Measurements from ENCODE around the gene ALOX5AP. TPM values are rescaled to one million over a fixed set of nuclear protein-coding genes. Genes with fewer than 3 reads are reported as not detected.

Gene ALOX5AP
- total RNA-seq, 1 experiment from 2014 or later: not detected

- CTCF ChIA-PET: interaction anchor here (0.6 kb wide), 1 partner anchor 82 kb away, joined by 4 read pairs; no protein-coding TSS in a partner anchor
- no peaks in the 10 kb centered on the region for H3K4me1 Mint-ChIP-seq (ENCODE audit: low read depth, unreplicated experiment)
- no TSS peak for BruUV-seq (replicated peaks)
- intact Hi-C loops (cut with micrococcal nuclease; ENCODE audit: unreplicated experiment): no loop called here
- H3K4me3 Mint-ChIP-seq (ENCODE audit: low read depth, unreplicated experiment): no peak overlapping the region
- H3K27ac Mint-ChIP-seq (ENCODE audit: unreplicated experiment): no peak overlapping the region
- no peak for DNase-seq
- H3K9me3 Mint-ChIP-seq (ENCODE audit: low read depth, unreplicated experiment): no peaks in the 10 kb centered on the region
- no peaks in the 10 kb centered on the region for H3K36me3 Mint-ChIP-seq (ENCODE audit: insufficient read depth, unreplicated experiment)
- no peak for TF ChIP-seq CTCF (IDR thresholded peaks at IDR 0.05; ENCODE audit: unreplicated experiment)
- peaks cover 23% of the 10 kb centered on the region for H3K27me3 Mint-ChIP-seq (ENCODE audit: unreplicated experiment)
Observed at GRCh38 chr13:30779608-30780007, 44.3 kb downstream of the ALOX5AP start.

- DNase-seq: no peak
- no peaks in the 10 kb centered on the region for H3K9me3 Mint-ChIP-seq (ENCODE audit: low read depth, unreplicated experiment)
- H3K27me3 Mint-ChIP-seq (ENCODE audit: unreplicated experiment): peaks cover 23% of the 10 kb centered on the region
- no TSS peak for BruUV-seq (replicated peaks)
- CTCF ChIA-PET: interaction anchor here (0.6 kb wide), 1 partner anchor 81 kb away, joined by 4 read pairs; no protein-coding TSS in a partner anchor
- H3K4me1 Mint-ChIP-seq (ENCODE audit: low read depth, unreplicated experiment): no peaks in the 10 kb centered on the region
- no peak for TF ChIP-seq CTCF (IDR thresholded peaks at IDR 0.05; ENCODE audit: unreplicated experiment)
- H3K4me3 Mint-ChIP-seq (ENCODE audit: low read depth, unreplicated experiment): no peak overlapping the region
- intact Hi-C loops (cut with micrococcal nuclease; ENCODE audit: unreplicated experiment): no loop called here
- H3K36me3 Mint-ChIP-seq (ENCODE audit: insufficient read depth, unreplicated experiment): no peaks in the 10 kb centered on the region
- H3K27ac Mint-ChIP-seq (ENCODE audit: unreplicated experiment): no peak overlapping the region
Observed at GRCh38 chr13:30780338-30780981, 45.1 kb downstream of the ALOX5AP start.

GRCh38 chr13:30785191-30785850 lies 50.0 kb downstream of the ALOX5AP start:
- peaks cover 17% of the 10 kb centered on the region for H3K27me3 Mint-ChIP-seq (ENCODE audit: unreplicated experiment)
- no TSS peak for BruUV-seq (replicated peaks)
- TF ChIP-seq CTCF (IDR thresholded peaks at IDR 0.05; ENCODE audit: unreplicated experiment): no peak
- no peak for DNase-seq
- no peak overlapping the region for H3K4me3 Mint-ChIP-seq (ENCODE audit: low read depth, unreplicated experiment)
- intact Hi-C loops (cut with micrococcal nuclease; ENCODE audit: unreplicated experiment): no loop called here
- no peaks in the 10 kb centered on the region for H3K9me3 Mint-ChIP-seq (ENCODE audit: low read depth, unreplicated experiment)
- no peak overlapping the region for H3K27ac Mint-ChIP-seq (ENCODE audit: unreplicated experiment)
- no peaks in the 10 kb centered on the region for H3K4me1 Mint-ChIP-seq (ENCODE audit: low read depth, unreplicated experiment)
- H3K36me3 Mint-ChIP-seq (ENCODE audit: insufficient read depth, unreplicated experiment): no peaks in the 10 kb centered on the region
- CTCF ChIA-PET: no interaction called here

- no peak for TF ChIP-seq CTCF (IDR thresholded peaks at IDR 0.05; ENCODE audit: unreplicated experiment)
Observed at GRCh38 chr13:30786648-30787047, 51.3 kb downstream of the ALOX5AP start.

More at GRCh38 chr13:30786648-30787047, 51.3 kb downstream of the ALOX5AP start:
- H3K27me3 Mint-ChIP-seq (ENCODE audit: unreplicated experiment): peaks cover 13% of the 10 kb centered on the region
- H3K9me3 Mint-ChIP-seq (ENCODE audit: low read depth, unreplicated experiment): no peaks in the 10 kb centered on the region
- H3K4me3 Mint-ChIP-seq (ENCODE audit: low read depth, unreplicated experiment): no peak overlapping the region
- BruUV-seq (replicated peaks): no TSS peak
- intact Hi-C loops (cut with micrococcal nuclease; ENCODE audit: unreplicated experiment): no loop called here
- CTCF ChIA-PET: interaction anchor here (0.7 kb wide), 1 partner anchor 33 kb away, joined by 8 read pairs; no protein-coding TSS in a partner anchor
- no peak for DNase-seq
- no peaks in the 10 kb centered on the region for H3K36me3 Mint-ChIP-seq (ENCODE audit: insufficient read depth, unreplicated experiment)
- H3K4me1 Mint-ChIP-seq (ENCODE audit: low read depth, unreplicated experiment): no peaks in the 10 kb centered on the region
- no peak overlapping the region for H3K27ac Mint-ChIP-seq (ENCODE audit: unreplicated experiment)

Measured in Calu3 (cell line).